Activated CD4-positive, alpha-beta T cell treated with anti-CD3 and anti-CD28 coated beads, Interleukin-2, amount 50 U/mL, for 24 hours (primary cell): ENCODE data around the gene EBF3.

Experiments used
- DNase-seq, 2 donors: peaks; one replicate each; pipeline ENCODE4 v3.0.0-alpha.2; 2020; ENCODE audit warnings: low read depth in 1 of 2, low spot score in 1 of 2

The EBF3 gene

GRCh38 chr10:129959544-129960480 is 4.3 kb downstream of the EBF3 start:
- DNase-seq = no peak

GRCh38 chr10:129958629-129959543 is 5.2 kb downstream of the EBF3 start:
- DNase-seq = no peak

- DNase-seq = no peak
Observed at GRCh38 chr10:129958148-129958628, 5.9 kb downstream of the EBF3 start.

- DNase-seq = no peak
Observed at GRCh38 chr10:129956876-129957673, 7.0 kb downstream of the EBF3 start.

GRCh38 chr10:129956286-129956670 is 7.8 kb downstream of the EBF3 start:
- no peak for DNase-seq

GRCh38 chr10:129955601-129956285 is 8.3 kb downstream of the EBF3 start:
- DNase-seq = no peak

- DNase-seq = no peak
Observed at GRCh38 chr10:129954492-129955315, 9.4 kb downstream of the EBF3 start.

- no peak for DNase-seq
Observed at GRCh38 chr10:129953119-129954051, 10.7 kb downstream of the EBF3 start.

GRCh38 chr10:129952378-129953118 is 11.5 kb downstream of the EBF3 start:
- DNase-seq = no peak

- no peak for DNase-seq
Observed at GRCh38 chr10:129951970-129952265, 12.2 kb downstream of the EBF3 start.

- DNase-seq = no peak
Observed at GRCh38 chr10:129951101-129951969, 12.7 kb downstream of the EBF3 start.

- DNase-seq = no peak
Observed at GRCh38 chr10:129950676-129951075, 13.4 kb downstream of the EBF3 start.

- no peak for DNase-seq
Observed at GRCh38 chr10:129949891-129950291, 14.2 kb downstream of the EBF3 start.

GRCh38 chr10:129949411-129949810 is 14.7 kb downstream of the EBF3 start:
- no peak for DNase-seq

GRCh38 chr10:129946859-129947258 is 17.2 kb downstream of the EBF3 start:
- no peak for DNase-seq

GRCh38 chr10:129945941-129946760 is 17.9 kb downstream of the EBF3 start:
- DNase-seq = no peak
